Occipital lobe (tissue), 2 donors: ENCODE data around the gene FN3KRP. TPM values are rescaled to one million over a fixed set of nuclear protein-coding genes. Genes with fewer than 3 reads are reported as not detected.

Experiments used
- DNase-seq: peaks from one replicate; lab custom pipeline; 2025; lab: John Stamatoyannopoulos, UW
- total RNA-seq: library from RNA; depleted of rRNA; stranded (reverse); fragments of >200 nt; gene quantifications from one replicate; pipeline ENCODE4 v1.2.3, GENCODE V29; 2014

The FN3KRP gene
- total RNA-seq, 1 donor from 2014 or later = 21.2 TPM

DNA sequence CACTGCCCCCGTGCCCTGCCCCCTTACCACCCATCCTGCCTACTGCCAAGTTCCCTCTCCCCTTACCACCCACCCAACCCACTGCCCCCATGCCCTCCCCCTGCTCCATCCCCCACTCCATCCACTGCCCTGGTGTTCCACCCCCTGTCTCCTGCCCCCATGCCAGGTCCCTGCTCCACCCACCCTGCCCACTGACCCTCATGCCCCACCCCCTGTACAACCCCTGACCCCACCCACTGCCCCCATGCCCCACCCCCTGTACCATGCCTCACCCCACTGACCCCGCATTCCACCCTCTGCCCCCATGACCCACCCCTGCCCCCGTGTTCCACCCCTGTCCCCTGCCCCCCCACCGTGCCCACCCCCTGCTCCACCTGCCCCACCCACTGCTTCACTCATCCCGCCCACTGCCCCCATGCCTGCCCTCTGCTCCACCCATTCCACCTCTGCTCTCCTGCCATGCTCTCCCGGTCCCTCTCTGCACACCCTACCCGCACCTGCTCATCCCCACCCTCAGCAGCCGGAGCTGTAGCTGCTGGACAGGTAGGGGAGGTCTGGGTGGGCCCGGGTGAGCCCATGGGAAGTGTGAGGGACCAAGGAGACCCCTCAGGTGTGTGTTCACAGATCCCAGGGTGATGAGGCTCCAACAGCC is 7.4 kb upstream of the FN3KRP start:
- DNase-seq = no peak

- no peak for DNase-seq
Observed at GRCh38 chr17:82709676-82710498, 6.6 kb upstream of the FN3KRP start.

- DNase-seq = no peak
Observed at GRCh38 chr17:82710499-82711232, 5.8 kb upstream of the FN3KRP start.

- DNase-seq = peak; percentile 34
Observed at GRCh38 chr17:82713071-82713723, 3.3 kb upstream of the FN3KRP start.

DNA sequence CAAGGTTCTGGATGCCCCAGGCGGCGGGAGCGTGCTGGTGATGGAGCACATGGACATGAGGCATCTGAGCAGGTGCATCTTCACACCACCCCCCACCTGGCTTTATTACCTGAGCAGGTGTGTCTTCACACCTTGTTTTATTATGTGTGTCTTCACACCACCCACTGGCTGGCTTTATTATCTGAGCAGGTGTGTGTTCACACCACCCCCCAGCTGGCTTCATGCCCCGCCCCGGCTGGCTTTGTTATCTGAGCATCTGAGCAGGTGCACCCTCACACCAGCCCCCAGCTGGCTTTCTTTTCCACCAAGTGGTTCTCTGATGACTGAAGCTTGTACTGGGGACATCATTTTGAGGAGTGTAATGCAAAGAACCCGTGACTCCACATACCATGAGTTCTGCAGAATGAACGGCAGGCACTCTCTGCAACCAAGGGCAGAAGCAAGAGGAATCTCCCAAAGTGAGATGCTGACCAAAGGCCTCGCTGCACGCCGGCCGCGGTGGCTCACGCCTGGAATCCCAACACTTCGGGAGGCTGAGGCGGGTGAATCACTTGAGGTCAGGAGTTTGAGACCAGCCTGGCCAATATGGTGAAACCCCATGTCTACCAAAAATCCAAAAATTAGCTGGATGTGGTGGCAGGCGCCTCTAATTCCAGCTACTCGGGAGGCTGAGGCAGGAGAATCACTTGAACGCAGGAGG is 2.6 kb downstream of the FN3KRP start:
- no peak for DNase-seq

DNA sequence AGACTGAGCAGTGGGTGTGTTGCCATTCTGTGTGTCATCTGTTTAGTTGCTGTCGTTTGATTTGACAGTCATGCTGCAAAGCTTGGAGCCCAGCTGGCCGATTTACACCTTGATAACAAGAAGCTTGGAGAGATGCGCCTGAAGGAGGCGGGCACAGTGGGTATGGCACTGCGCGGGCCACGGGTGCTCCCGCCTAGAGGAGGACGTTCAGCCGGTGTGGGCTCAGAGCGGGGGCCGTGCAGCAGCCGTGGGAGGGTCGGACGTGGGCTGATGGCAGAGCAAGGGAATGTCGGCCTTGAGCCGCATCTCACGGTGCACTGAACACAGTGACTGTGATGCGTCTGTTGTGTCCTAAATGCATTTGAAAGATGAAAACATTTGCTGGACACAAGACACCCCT is 3.7 kb downstream of the FN3KRP start:
- DNase-seq = no peak

DNA sequence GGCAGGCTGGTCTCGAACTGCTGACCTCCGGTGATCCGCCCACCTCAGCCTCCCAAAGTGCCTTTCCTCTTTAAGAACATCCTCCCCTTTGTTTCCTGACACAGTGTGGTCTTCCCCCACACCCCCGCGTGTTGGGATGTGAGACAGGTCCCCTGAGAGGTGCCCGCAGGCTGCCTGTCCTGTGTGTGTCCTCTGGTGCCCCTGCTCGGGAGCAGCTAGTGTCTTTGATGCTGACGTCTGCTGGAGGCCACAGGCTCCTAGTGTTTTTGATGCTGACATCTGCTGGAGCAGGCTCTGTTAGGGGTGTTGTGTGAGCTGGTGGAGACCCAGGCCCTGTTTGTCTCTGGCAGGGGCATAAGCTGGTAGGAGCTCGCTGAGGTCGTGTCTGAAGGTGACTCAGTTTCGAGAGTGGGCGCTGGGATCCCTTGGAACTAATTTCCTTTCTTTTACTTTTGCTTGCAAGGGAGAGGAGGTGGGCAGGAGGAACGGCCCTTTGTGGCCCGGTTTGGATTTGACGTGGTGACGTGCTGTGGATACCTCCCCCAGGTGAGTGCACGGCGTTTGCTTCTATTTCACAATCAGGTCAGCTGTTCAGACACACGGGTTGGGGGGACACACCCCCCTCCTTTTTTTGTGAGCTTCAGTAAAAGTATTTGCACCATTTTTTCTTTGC is 6.0 kb downstream of the FN3KRP start:
- no peak for DNase-seq

GRCh38 chr17:82723169-82723807 is 6.8 kb downstream of the FN3KRP start:
- DNase-seq = no peak

GRCh38 chr17:82726427-82726826 is 9.9 kb downstream of the FN3KRP start:
- DNase-seq = no peak

GRCh38 chr17:82729479-82730260 is 13.2 kb downstream of the FN3KRP start:
- no peak for DNase-seq

DNA sequence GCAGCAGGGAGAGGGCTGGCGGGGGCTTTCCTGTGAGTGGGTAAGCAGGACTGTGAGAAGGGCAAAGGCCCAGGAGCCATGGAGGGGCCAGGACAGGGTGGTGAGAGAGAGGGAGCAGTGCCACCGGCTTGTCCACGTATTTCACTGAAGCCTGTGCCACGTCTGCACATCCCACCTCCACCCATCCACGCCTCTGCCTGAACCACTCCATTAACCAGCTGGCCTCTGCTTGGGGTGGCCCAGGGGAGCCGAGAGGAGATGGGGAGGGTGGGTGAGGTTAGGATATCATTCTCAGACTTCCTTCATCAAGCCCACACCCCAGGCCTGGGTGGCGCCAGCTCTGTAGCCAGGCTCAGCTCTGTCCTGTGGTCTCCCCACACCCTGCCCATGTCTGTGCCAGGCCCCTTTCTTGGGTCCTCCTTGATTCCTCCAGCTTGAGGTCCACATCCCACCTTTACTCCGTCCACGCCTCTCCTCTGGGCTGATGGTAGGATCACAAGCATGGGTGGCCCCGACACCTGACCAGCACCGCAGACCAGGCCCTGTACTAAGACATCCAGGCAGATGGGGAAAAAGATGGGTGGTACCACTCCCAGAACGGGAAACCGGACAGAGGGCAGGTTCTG is 15.7 kb downstream of the FN3KRP start:
- DNase-seq = no peak

DNA sequence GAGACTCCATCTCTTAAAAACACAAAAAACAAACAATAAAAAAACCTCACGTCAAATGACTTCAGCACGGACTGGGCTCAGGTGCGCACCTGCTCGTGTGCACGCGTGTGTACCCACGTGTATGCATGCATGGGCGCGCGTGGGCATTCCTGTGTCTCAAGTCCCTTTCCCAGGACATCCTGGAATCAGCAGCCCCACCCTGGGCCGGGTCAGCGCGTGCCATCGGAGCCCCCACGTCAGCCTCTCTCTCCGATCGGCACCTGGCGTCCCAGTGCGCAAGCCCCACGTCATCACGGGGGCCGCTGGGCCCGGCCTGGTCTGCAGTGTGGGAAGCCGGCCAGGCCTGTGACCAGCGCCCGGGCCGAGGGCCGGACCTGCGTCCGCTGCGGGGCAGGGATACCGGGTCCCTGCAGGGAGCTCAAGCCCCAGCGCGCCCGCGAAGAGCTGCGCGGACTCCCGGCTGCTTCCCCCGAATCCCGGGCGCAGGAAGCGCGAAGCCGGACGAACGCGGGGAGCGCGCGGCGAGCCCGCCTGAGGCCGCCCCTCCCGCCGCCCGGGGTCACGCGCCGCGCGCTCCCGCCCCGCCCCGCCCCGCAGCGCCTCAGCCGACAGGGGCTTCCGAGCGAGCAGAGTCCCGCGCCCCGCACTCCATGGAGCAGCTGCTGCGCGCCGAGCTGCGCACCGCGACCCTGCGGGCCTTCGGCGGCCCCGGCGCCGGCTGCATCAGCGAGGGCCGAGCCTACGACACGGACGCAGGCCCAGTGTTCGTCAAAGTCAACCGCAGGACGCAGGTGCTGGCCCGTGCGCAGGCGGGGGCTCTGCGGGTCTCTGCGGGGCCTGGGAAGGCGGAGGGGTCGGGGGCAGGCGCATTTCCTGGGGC is 18.7 kb downstream of the FN3KRP start, which contains the start of gene FN3K:
Gene FN3K (plus strand): TSS at position 629 of the 880 bp plus-strand sequence. CDS start 22 bp downstream, at position 651.
- peak; percentile 61 for DNase-seq

GRCh38 chr17:82736511-82737185 is 20.1 kb downstream of the FN3KRP start:
- no peak for DNase-seq

GRCh38 chr17:82737967-82738877 is 21.7 kb downstream of the FN3KRP start:
- DNase-seq = peak; percentile 88

DNA sequence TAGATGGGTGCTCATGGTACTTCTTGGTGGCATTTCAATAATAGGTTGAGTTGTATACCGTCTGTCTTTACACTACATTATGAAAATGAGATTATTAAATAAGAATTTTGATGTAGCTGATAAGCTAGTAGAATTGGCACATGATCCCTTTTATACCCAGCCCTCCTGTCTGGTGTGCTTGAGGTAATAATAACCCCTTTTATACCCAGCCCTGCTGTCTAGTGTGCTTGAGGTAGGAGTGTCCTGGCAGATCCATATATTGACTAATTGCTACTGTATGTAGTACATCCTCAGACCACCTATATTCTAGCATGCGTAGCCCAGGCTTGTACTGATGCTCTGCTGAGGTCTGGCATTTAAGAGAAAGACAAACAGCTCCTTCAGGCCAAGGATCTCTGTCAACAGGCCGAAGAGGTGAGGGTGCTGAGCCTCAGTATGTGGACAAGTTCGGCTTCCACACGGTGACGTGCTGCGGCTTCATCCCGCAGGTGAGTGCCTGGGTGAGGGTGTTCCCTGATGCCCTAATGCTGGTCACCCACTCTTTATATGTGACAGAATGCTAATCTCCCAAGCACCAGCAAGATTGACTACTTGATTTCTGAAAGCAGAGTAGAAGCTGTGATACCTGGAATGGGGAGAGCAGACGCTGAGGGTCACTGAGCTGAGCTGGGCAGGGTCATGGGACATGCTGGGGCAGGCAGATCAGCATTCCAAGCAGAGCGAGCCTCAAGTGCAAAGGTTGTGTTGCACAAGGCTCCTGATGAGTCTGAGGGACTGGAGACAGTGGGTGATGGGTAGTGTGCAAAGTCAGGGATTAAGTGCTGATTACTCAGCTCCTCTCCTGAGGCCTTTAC is 24.6 kb downstream of the FN3KRP start:
- DNase-seq = no peak
